Esophagus squamous epithelium (tissue), 5 donors: ENCODE data around the gene IKZF4. TPM values are rescaled to one million over a fixed set of nuclear protein-coding genes. Genes with fewer than 3 reads are reported as not detected.

ENCODE experiments used
- DNase-seq: peaks from one replicate; lab custom pipeline; 2025; lab: John Stamatoyannopoulos, UW
- H3K27ac ChIP-seq, 4 donors: fragments of 200-600 bp; sonication (generic); one replicate each; pipeline ENCODE4 v1.5.1; 2016 to 2019; ENCODE audit warnings: mild to moderate bottlenecking in 1 of 4
- H3K27me3 ChIP-seq, 4 donors: fragments of 200-600 bp; sonication (generic); 1 replicate in 3 of 4; 2 replicates in 1 of 4; pipeline versions ENCODE4 v1.5.1 to v1.6.0; 2017 to 2021; ENCODE audit warnings: antibody characterized with exemption in 1 of 4
- H3K36me3 ChIP-seq, 3 donors: fragments of 200-600 bp; sonication (generic); one replicate each; pipeline ENCODE4 v1.5.1; 2016 to 2019
- H3K4me1 ChIP-seq, 3 donors: fragments of 200-600 bp; sonication (generic); one replicate each; pipeline ENCODE4 v1.5.1; 2017 to 2019
- H3K4me3 ChIP-seq, 4 donors: fragments of 200-600 bp; sonication (generic); 1 replicate in 3 of 4; 2 replicates in 1 of 4; pipeline ENCODE4 v1.5.1; 2016 to 2019; ENCODE audit warnings: mild to moderate bottlenecking in 2 of 4, moderate library complexity in 1 of 4
- H3K9me3 ChIP-seq, 3 donors: fragments of 200-600 bp; sonication (generic); one replicate each; pipeline ENCODE4 v1.5.1; 2016 to 2019
- POLR2A ChIP-seq, 4 donors: fragments of 450-650 bp; IDR thresholded peaks; one replicate each; pipeline ENCODE4 v1.6.1; 2017; ENCODE audit warnings: antibody characterized with exemption in 4 of 4, mild to moderate bottlenecking in 4 of 4, moderate library complexity in 3 of 4
- WGBS, 2 donors: methylation state at CpG; one replicate each; pipeline ENCODE4 v1.1.5; 2018; 5-methylcytosine and 5-hydroxymethylcytosine counted together
- intact Hi-C: fragments of 100-400 bp; cut with DNase I; formaldehyde crosslinking; loops from one replicate; pipeline ENCODE4 v1.15.0; 2022
- total RNA-seq, 4 donors: library from RNA; depleted of rRNA; stranded (reverse); fragments of >200 nt; gene quantifications; one replicate each; pipeline ENCODE4 v1.1.0, GENCODE V29; 2016
- TF ChIP-seq, protein P1 (sequence below), 6 experiments: fragments of 450-650 bp in 4 of 6; fragments of 200-600 bp in 2 of 6; sonication (generic) in 2 of 6; IDR thresholded peaks; one replicate each; pipeline ENCODE4 v1.5.1; 2016 to 2019; ENCODE audit warnings: antibody characterized with exemption in 6 of 6, mild to moderate bottlenecking in 4 of 6, moderate library complexity in 4 of 6
- donor health status: DM: yes; HTN: yes; CAD: no.

IKZF4 gene
- total RNA-seq, 4 donors from 2014 or later: 1.2 to 2.0 (median 1.9) TPM

DNA sequence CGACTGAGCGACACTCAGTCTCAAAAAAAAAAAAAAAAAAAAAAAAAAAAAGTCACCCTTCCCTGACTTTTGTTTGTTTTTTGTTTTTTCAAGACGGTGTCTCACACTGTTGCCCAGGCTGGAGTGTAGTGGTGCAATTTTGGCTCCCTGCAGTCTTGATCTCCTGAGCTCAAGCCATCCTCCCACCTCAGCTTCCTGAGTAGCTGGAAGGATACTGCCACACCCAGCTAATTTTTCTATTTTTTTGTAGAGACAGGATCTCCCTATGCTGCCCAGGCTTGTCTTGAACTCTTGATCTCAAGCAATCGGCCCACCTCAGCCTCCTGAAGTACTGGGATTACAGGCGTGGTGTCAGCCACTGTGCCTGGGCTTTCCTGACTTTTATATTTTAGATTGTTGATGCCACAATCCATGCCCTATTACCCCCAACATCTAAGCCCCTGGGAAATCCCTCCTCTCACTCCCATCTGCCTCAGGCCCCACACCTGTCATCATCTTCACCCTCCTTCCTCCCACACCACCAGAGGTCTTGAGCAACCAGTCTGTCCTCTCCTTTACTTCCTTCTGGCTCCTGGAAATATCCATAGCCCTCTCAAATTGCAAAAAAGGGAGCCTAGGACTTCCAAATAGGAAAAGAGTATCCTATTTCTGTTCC, 7.8 kb downstream of the IKZF4 start:
- peak overlapping the region; percentile 41 to 82 (median 62) for H3K27ac ChIP-seq
- no peak for TF ChIP-seq POLR2A (IDR thresholded peaks at IDR 0.05)
- TF ChIP-seq, protein P1, sequence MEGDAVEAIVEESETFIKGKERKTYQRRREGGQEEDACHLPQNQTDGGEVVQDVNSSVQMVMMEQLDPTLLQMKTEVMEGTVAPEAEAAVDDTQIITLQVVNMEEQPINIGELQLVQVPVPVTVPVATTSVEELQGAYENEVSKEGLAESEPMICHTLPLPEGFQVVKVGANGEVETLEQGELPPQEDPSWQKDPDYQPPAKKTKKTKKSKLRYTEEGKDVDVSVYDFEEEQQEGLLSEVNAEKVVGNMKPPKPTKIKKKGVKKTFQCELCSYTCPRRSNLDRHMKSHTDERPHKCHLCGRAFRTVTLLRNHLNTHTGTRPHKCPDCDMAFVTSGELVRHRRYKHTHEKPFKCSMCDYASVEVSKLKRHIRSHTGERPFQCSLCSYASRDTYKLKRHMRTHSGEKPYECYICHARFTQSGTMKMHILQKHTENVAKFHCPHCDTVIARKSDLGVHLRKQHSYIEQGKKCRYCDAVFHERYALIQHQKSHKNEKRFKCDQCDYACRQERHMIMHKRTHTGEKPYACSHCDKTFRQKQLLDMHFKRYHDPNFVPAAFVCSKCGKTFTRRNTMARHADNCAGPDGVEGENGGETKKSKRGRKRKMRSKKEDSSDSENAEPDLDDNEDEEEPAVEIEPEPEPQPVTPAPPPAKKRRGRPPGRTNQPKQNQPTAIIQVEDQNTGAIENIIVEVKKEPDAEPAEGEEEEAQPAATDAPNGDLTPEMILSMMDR (IDR thresholded peaks at IDR 0.05): no peak
- no peak for DNase-seq
- H3K4me1 ChIP-seq: peaks cover 0 to 23% (median 13%) of the 10 kb centered on the region in 3 donors
- intact Hi-C loops: no loop called here
- 39 to 42% methylated on average over 5 of the region's 5 CpGs for WGBS, 2 donors
- no peak overlapping the region for H3K4me3 ChIP-seq
- H3K27me3 ChIP-seq: no peaks in the 10 kb centered on the region
- peaks cover 0 to 59% (median 0%) of the 10 kb centered on the region in 3 donors for H3K36me3 ChIP-seq
- H3K9me3 ChIP-seq: no peaks in the 10 kb centered on the region

DNA sequence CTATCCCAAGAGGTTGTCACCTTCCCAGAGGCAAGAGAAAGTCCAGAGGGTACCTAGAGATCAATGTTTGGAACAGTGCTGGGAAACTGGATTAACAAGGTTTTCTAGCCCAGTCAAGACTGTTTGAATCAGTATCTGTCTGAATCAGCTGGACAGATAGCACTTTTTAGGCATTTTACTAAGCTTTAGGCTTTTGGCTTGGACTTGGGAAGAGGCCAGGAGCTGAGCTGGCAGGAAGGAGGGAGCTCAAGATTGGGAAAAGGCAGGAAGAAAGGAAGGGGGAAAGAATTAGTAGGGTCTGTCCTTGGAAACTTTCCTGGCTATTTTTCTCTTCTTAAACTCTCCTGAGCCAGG, 8.3 kb downstream of the IKZF4 start:
- Histone ChIP-seq H3K4me1 (peaks cover 0 to 23% (median 13%) of the 10 kb centered on the region in 3 donors), H3K4me3 (no peak overlapping the region), H3K27me3 (no peaks in the 10 kb centered on the region), H3K27ac (peak overlapping the region; percentile 41 to 82 (median 62)), H3K9me3 (no peaks in the 10 kb centered on the region), H3K36me3 (peaks cover 0 to 64% (median 0%) of the 10 kb centered on the region in 3 donors)
- no peak for DNase-seq
- intact Hi-C loops: no loop called here
- TF ChIP-seq POLR2A (IDR thresholded peaks at IDR 0.05): no peak
- TF ChIP-seq, protein P1 (IDR thresholded peaks at IDR 0.05): no peak

DNA sequence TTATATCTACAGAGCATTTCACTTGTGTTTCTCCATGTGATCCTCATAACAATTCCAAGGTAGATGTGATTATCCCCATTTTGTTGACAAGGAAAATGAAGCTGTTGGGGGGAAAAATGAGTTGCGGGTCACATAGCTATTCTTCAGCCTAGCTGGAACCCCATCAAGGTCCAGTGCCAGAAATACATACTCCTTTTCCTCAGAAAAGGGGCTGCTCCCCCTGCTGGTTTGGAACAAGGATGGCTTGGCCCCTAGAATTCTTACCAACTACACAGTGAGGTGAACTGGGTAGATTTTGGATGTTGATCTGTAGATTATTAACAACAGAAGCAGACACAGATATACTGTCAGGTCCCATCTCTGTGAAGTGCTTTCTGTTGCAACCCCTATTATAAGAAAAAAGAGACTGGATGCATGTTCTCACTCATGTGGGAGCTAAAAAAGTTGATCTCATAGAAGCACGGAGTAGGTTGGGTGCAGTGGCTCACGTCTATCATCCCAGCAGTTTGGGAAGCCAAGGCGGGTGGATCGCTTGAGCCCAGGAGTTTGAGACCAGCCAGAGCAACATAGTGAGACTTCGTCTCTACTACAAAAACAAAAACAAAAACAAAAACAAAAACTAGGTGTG, 8.9 kb downstream of the IKZF4 start:
- no peak overlapping the region for H3K4me3 ChIP-seq
- H3K4me1 ChIP-seq: peaks cover 0 to 23% (median 13%) of the 10 kb centered on the region in 3 donors
- no peaks in the 10 kb centered on the region for H3K27me3 ChIP-seq
- TF ChIP-seq POLR2A (IDR thresholded peaks at IDR 0.05): no peak
- TF ChIP-seq, protein P1 (IDR thresholded peaks at IDR 0.05): peak; percentile 42 to 71 (median 64)
- 78 to 79% methylated on average over 6 of the region's 6 CpGs for WGBS, 2 donors
- peaks cover 0 to 67% (median 2%) of the 10 kb centered on the region in 3 donors for H3K36me3 ChIP-seq
- peak overlapping the region; percentile 41 to 82 (median 62) for H3K27ac ChIP-seq
- no peak for DNase-seq
- intact Hi-C loops: no loop called here
- H3K9me3 ChIP-seq: no peaks in the 10 kb centered on the region

DNA sequence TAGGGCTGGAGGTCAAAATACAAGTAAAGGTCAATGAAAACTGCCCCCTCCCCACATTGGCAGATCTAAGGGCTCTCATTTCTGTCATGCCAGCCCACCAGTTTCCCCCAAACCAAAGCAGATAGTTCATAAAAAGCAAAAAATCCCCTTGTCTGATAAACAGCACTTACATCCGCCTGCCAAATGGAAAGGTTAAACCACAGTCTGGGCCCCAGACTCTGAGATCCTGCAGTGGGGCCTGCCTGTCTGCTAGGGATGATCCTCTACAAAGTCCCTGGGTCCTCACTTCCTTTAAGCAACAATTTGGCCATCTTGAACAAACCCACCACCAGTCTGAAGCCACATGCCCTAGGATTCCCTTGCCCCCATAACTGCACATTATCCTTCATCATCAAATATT, 11.1 kb downstream of the IKZF4 start:
- DNase-seq: no peak
- Histone ChIP-seq H3K4me1 (peaks cover 0 to 23% (median 13%) of the 10 kb centered on the region in 3 donors), H3K36me3 (peaks cover 0 to 73% (median 5%) of the 10 kb centered on the region in 3 donors), H3K4me3 (no peak overlapping the region), H3K27me3 (no peaks in the 10 kb centered on the region), H3K27ac (no peak overlapping the region), H3K9me3 (no peaks in the 10 kb centered on the region)
- TF ChIP-seq POLR2A (IDR thresholded peaks at IDR 0.05): no peak
- TF ChIP-seq, protein P1 (IDR thresholded peaks at IDR 0.05): no peak
- WGBS, 2 donors: 80 to 100% methylated on average over 1 of the region's 1 CpG
- intact Hi-C loops: no loop called here
